Left kidney (tissue), 2 donors: Measurements from ENCODE around the gene FIBCD1. TPM values are rescaled to one million over a fixed set of nuclear protein-coding genes. Genes with fewer than 3 reads are reported as not detected.

Experiments
- DNase-seq: peaks from one replicate; pipeline ENCODE4 v3.0.0-alpha.2; 2013
- polyA plus RNA-seq: library from polyadenylated mRNA; unstranded; fragments of 120-200 nt; gene quantifications from one replicate; pipeline ENCODE4 v1.2.1, GENCODE V29; 2013; ENCODE audit not compliant: insufficient read length

FIBCD1 gene
- polyA plus RNA-seq, 1 donor, result 0.08 TPM

- DNase-seq, result no peak
These were observed 58.3 kb downstream of the FIBCD1 start for GRCh38 chr9:130880599-130881220.

GRCh38 chr9:130879863-130880411 lies 59.1 kb downstream of the FIBCD1 start:
- no peak for DNase-seq

- DNase-seq, result no peak
These were observed 60.8 kb downstream of the FIBCD1 start for GRCh38 chr9:130878295-130878694.

GRCh38 chr9:130877300-130877699 lies 61.7 kb downstream of the FIBCD1 start:
- no peak for DNase-seq

GRCh38 chr9:130874783-130875182 lies 64.3 kb downstream of the FIBCD1 start:
- no peak for DNase-seq

GRCh38 chr9:130873966-130874365 lies 65.1 kb downstream of the FIBCD1 start:
- no peak for DNase-seq

GRCh38 chr9:130872912-130873503 lies 66.0 kb downstream of the FIBCD1 start:
- DNase-seq, result no peak

GRCh38 chr9:130872508-130872907 lies 66.5 kb downstream of the FIBCD1 start:
- no peak for DNase-seq

GRCh38 chr9:130872093-130872492 lies 67.0 kb downstream of the FIBCD1 start:
- DNase-seq, result no peak

GRCh38 chr9:130871395-130872062 lies 67.5 kb downstream of the FIBCD1 start:
- no peak for DNase-seq

GRCh38 chr9:130870491-130871381 lies 68.3 kb downstream of the FIBCD1 start:
- no peak for DNase-seq

GRCh38 chr9:130869250-130869649 lies 69.8 kb downstream of the FIBCD1 start:
- no peak for DNase-seq

- DNase-seq, result no peak
These were observed 70.8 kb downstream of the FIBCD1 start for GRCh38 chr9:130868230-130868629.

GRCh38 chr9:130867556-130867955 lies 71.5 kb downstream of the FIBCD1 start:
- no peak for DNase-seq

GRCh38 chr9:130866474-130866965 lies 72.5 kb downstream of the FIBCD1 start:
- peak; percentile 85 for DNase-seq

- DNase-seq, result no peak
These were observed 73.1 kb downstream of the FIBCD1 start for GRCh38 chr9:130865921-130866320.

GRCh38 chr9:130864541-130864940 lies 74.5 kb downstream of the FIBCD1 start:
- DNase-seq, result no peak

GRCh38 chr9:130862747-130863146 lies 76.3 kb downstream of the FIBCD1 start:
- DNase-seq, result no peak

- no peak for DNase-seq
These were observed 76.8 kb downstream of the FIBCD1 start for GRCh38 chr9:130862217-130862616.

- no peak for DNase-seq
These were observed 77.5 kb downstream of the FIBCD1 start for GRCh38 chr9:130861372-130862180.
